Sigmoid colon (tissue), 7 donors: ENCODE data around the gene ZNF844. TPM values are rescaled to one million over a fixed set of nuclear protein-coding genes. Genes with fewer than 3 reads are reported as not detected.
"Not testable (repeated sequence)": the region's sequence is repeated elsewhere in the genome, so short reads cannot be mapped to it uniquely, and the experiment has no call there.

Source experiments
- DNase-seq: peaks from one replicate; pipeline ENCODE4 v3.0.0-alpha.2; 2019
- H3K27ac ChIP-seq, 4 donors: fragments of 200-600 bp; sonication (generic); one replicate each; pipeline ENCODE4 v1.5.1; 2016 to 2019; ENCODE audit warnings: mild to moderate bottlenecking in 1 of 4
- H3K27me3 ChIP-seq, 3 donors: fragments of 200-600 bp; sonication (generic); one replicate each; pipeline ENCODE4 v1.5.1; 2019; ENCODE audit warnings: mild to moderate bottlenecking in 1 of 3
- H3K36me3 ChIP-seq, 4 donors: fragments of 200-600 bp; sonication (generic); one replicate each; pipeline ENCODE4 v1.5.1; 2016 to 2019
- H3K4me1 ChIP-seq, 4 donors: fragments of 200-600 bp; sonication (generic); one replicate each; pipeline ENCODE4 v1.5.1; 2017 to 2019
- H3K4me3 ChIP-seq, 4 donors: fragments of 200-600 bp; sonication (generic); one replicate each; pipeline ENCODE4 v1.5.1; 2017 to 2019; ENCODE audit warnings: mild to moderate bottlenecking in 2 of 4, moderate library complexity in 1 of 4
- H3K9me3 ChIP-seq, 4 donors: fragments of 200-600 bp in 3 of 4; sonication (generic) in 3 of 4; one replicate each; pipeline versions ENCODE4 v1.5.1 to v1.6.1; 2013 to 2019
- CTCF ChIP-seq, 4 experiments: fragments of 450-650 bp in 3 of 4; fragments of 200-600 bp in 1 of 4; IDR thresholded peaks; one replicate each; pipeline ENCODE4 v1.5.1; 2016 to 2019; ENCODE audit warnings: antibody characterized with exemption in 4 of 4, mild to moderate bottlenecking in 3 of 4, moderate library complexity in 2 of 4
- EP300 ChIP-seq, 4 donors: sonication (generic); formaldehyde crosslinking; IDR thresholded peaks; one replicate each; pipeline ENCODE4 v1.6.1; 2017; ENCODE audit warnings: antibody characterized with exemption in 4 of 4
- POLR2A ChIP-seq, 2 donors: fragments of 450-650 bp; IDR thresholded peaks; one replicate each; pipeline ENCODE4 v1.6.1; 2016; ENCODE audit warnings: antibody characterized with exemption in 2 of 2, mild to moderate bottlenecking in 2 of 2, moderate library complexity in 2 of 2
- POLR2AphosphoS5 ChIP-seq, 4 donors: sonication (generic); formaldehyde crosslinking; IDR thresholded peaks; one replicate each; pipeline ENCODE4 v1.6.1; 2017; ENCODE audit warnings: antibody characterized with exemption in 4 of 4
- WGBS, 2 donors: extraction: QIAGEN DNeasy Blood & Tissue Kit; methylation state at CpG; one replicate each; pipeline ENCODE4 v1.1.7; 2013; 5-methylcytosine and 5-hydroxymethylcytosine counted together
- intact Hi-C: fragments of 100-400 bp; cut with DNase I; formaldehyde crosslinking; loops from one replicate; pipeline ENCODE4 v1.15.1; 2023
- polyA plus RNA-seq, 3 donors: library from polyadenylated mRNA; stranded (reverse); fragments of 200-250 nt; gene quantifications; one replicate each; pipeline ENCODE4 v1.2.3, GENCODE V29; 2013
- total RNA-seq, 4 donors: library from RNA; depleted of rRNA; stranded (reverse); fragments of >200 nt; gene quantifications; one replicate each; pipeline ENCODE4 v1.1.0, GENCODE V29; 2016
- donor health status: healthy with polysubstance abuse.
- donor health status: Bipolar disorder and iron deficiency.
- donor health status: healthy.

ZNF844 gene
- total and polyA plus RNA-seq, 7 donors, result 2.4 to 13.2 (median 6.8) TPM

GRCh38 chr19:12052091-12052496 lies 12.4 kb upstream of the ZNF844 start:
- Histone ChIP-seq H3K36me3 (no peaks in the 10 kb centered on the region), H3K27ac (peak overlapping the region; percentile 70 to 79 (median 76)), H3K27me3 (no peaks in the 10 kb centered on the region), H3K9me3 (no peaks in the 10 kb centered on the region), H3K4me3 (peak overlapping the region; percentile 40 to 69 (median 62)), H3K4me1 (peaks cover 0 to 16% (median 11%) of the 10 kb centered on the region in 4 donors)
- DNase-seq, result no peak
- 1% methylated on average over 14 of the region's 14 CpGs for WGBS, 2 donors
- intact Hi-C loops, result no loop called here
- TF ChIP-seq EP300 (IDR thresholded peaks at IDR 0.05), result no peak
- peak in 1 of 4 donors; percentile 5 for TF ChIP-seq POLR2AphosphoS5 (IDR thresholded peaks at IDR 0.05)
- no peak for TF ChIP-seq CTCF (IDR thresholded peaks at IDR 0.05)
- TF ChIP-seq POLR2A (IDR thresholded peaks at IDR 0.05), result no peak

GRCh38 chr19:12052497-12053169 lies 11.9 kb upstream of the ZNF844 start, which contains the start of gene ZNF878:
Gene ZNF878, minus strand, starts transcription at chr19:12052961. Its CDS starts 160 bp downstream, at chr19:12052801.
- Histone ChIP-seq H3K4me3 (peak within 1 kb of the TSS; percentile 40 to 69 (median 62)), H3K4me1 (peaks cover 0 to 16% (median 11%) of the 10 kb centered on the region in 4 donors), H3K9me3 (no peaks in the 10 kb centered on the region), H3K36me3 (no peaks in the 10 kb centered on the region), H3K27ac (peak within 1 kb of the TSS; percentile 70 to 79 (median 76)), H3K27me3 (no peaks in the 10 kb centered on the region)
- peak; percentile 55 for TF ChIP-seq POLR2A (IDR thresholded peaks at IDR 0.05)
- peak; percentile 84 to 98 (median 88) for TF ChIP-seq POLR2AphosphoS5 (IDR thresholded peaks at IDR 0.05)
- TF ChIP-seq CTCF (IDR thresholded peaks at IDR 0.05), result no peak
- no peak for TF ChIP-seq EP300 (IDR thresholded peaks at IDR 0.05)
- 0 to 1% methylated on average over 46 of the region's 46 CpGs for WGBS, 2 donors
- peak; percentile 95 for DNase-seq
- intact Hi-C loops, result no loop called here

GRCh38 chr19:12055784-12056183 lies 8.7 kb upstream of the ZNF844 start:
- Histone ChIP-seq H3K4me1 (peaks cover 0 to 19% (median 14%) of the 10 kb centered on the region in 4 donors), H3K9me3 (no peaks in the 10 kb centered on the region), H3K4me3 (no peak overlapping the region), H3K27ac (no peak overlapping the region), H3K27me3 (no peaks in the 10 kb centered on the region), H3K36me3 (no peaks in the 10 kb centered on the region)
- intact Hi-C loops, result loop anchor here (5.0 kb wide), 2 partner anchors 37 to 173 kb away; no protein-coding TSS in a partner anchor
- no peak for DNase-seq
- WGBS, 2 donors, result 80 to 84% methylated on average over 5 of the region's 5 CpGs
- TF ChIP-seq CTCF (IDR thresholded peaks at IDR 0.05) (no peak), POLR2AphosphoS5 (IDR thresholded peaks at IDR 0.05) (no peak), POLR2A (IDR thresholded peaks at IDR 0.05) (no peak), EP300 (IDR thresholded peaks at IDR 0.05) (no peak)

GRCh38 chr19:12075538-12076139 lies 11.1 kb downstream of the ZNF844 start:
- Histone ChIP-seq H3K9me3 (peaks cover 42 to 80% (median 72%) of the 10 kb centered on the region in 4 donors), H3K4me1 (no peaks in the 10 kb centered on the region)
- 96 to 98% methylated on average over 3 of the region's 3 CpGs for WGBS, 2 donors

GRCh38 chr19:12076331-12076730 lies 11.8 kb downstream of the ZNF844 start:
- 97 to 98% methylated on average over 3 of the region's 3 CpGs for WGBS, 2 donors
- peaks cover 42 to 76% (median 69%) of the 10 kb centered on the region in 4 donors for H3K9me3 ChIP-seq
- DNase-seq, H3K27ac ChIP-seq, H3K4me3 ChIP-seq, intact Hi-C loops, H3K27me3 ChIP-seq, H3K4me1 ChIP-seq: not testable (repeated sequence)
- peaks cover 36 to 76% (median 52%) of the 10 kb centered on the region in 4 donors for H3K36me3 ChIP-seq

More at GRCh38 chr19:12075538-12076139, 11.1 kb downstream of the ZNF844 start:
- DNase-seq, result no peak
- Histone ChIP-seq H3K27me3 (no peaks in the 10 kb centered on the region), H3K27ac (no peak overlapping the region), H3K4me3 (no peak overlapping the region), H3K36me3 (peaks cover 36 to 76% (median 52%) of the 10 kb centered on the region in 4 donors)
- TF ChIP-seq EP300 (IDR thresholded peaks at IDR 0.05), result no peak
- intact Hi-C loops, result no loop called here
